K562 (cell line): ENCODE results near the gene PAX8. TPM values are rescaled to one million over a fixed set of nuclear protein-coding genes. Genes with fewer than 3 reads are reported as not detected.

Experiments
- ATAC-seq: fragments of 200-7000 bp; cut with Tn5 transposase; 3 replicates; pipeline ENCODE4 v1.9.1; 2020; ENCODE audit warnings: moderate library complexity
- BruUV-seq: library from RNA; stranded (reverse); fragments of 400-500 nt; replicated peaks from 2 replicates; lab custom pipeline; 2021; lab: Mats Ljungman, UMichigan
- CTCF ChIA-PET: fragments of 300-600 bp; formaldehyde crosslinking; extraction: SDS; loops from one replicate; lab custom pipeline; 2021; ENCODE audit warnings: low intra/inter-chr PET ratio; lab: Yijun Ruan, JAX
- POLR2A ChIA-PET: fragments of 300-600, 350-650 bp; sonication (Branson Sonifier 250); formaldehyde crosslinking; extraction: SDS; loops from one replicate; lab custom pipeline; 2021; ENCODE audit warnings: antibody characterized with exemption, inconsistent platforms; lab: Yijun Ruan, JAX
- DNase-seq, 4 experiments: peaks; one replicate each; pipeline versions ENCODE4 v3.0.0 to v3.0.0-alpha.2; 2011 to 2018; ENCODE audit warnings: low spot score in 3 of 4, mixed read lengths in 3 of 4; ENCODE audit errors: extremely low read depth in 1 of 4
- FAIRE-seq: peaks from 2 replicates; lab custom pipeline; 2011; peaks lifted over from hg19 to GRCh38; lab: Jason Lieb, UNC
- H2AFZ ChIP-seq: 2 replicates; pipeline ENCODE4 v1.6.0; 2011; ENCODE audit warnings: low read depth, low read length, control low read depth, inconsistent platforms
- H3K27ac ChIP-seq: fragments of 200-600 bp; 3 replicates; pipeline ENCODE4 v1.8.0; 2011; ENCODE audit warnings: low read depth, mild to moderate bottlenecking, control low read depth, inconsistent platforms, low read length, moderate library complexity, mixed read lengths; ENCODE audit errors: extremely low read depth
- H3K27me3 ChIP-seq, 2 experiments: fragments of 300-600 bp in 1 of 2; 2 replicates in 1 of 2; 3 replicates in 1 of 2; pipeline versions ENCODE4 v1.6.0 to v1.8.0; 2011; ENCODE audit warnings: inconsistent platforms in 2 of 2, low read length in 2 of 2, mild to moderate bottlenecking in 1 of 2, mixed read lengths in 1 of 2, moderate library complexity in 1 of 2; ENCODE audit not compliant: control insufficient read depth in 2 of 2, insufficient read depth in 2 of 2
- H3K36me3 ChIP-seq: fragments of 300-600 bp; 3 replicates; pipeline ENCODE4 v1.8.0; 2011; ENCODE audit warnings: mild to moderate bottlenecking, low read length, inconsistent platforms; ENCODE audit not compliant: control insufficient read depth, insufficient read depth
- H3K4me1 ChIP-seq, 2 experiments: fragments of 200-600 bp in 1 of 2; replicated peaks in 1 of 2; 2 replicates in 1 of 2; 3 replicates in 1 of 2; pipeline versions ENCODE4 v1.5.1 to v1.8.0; 2011; ENCODE audit warnings: inconsistent platforms in 2 of 2, low read length in 2 of 2, mild to moderate bottlenecking in 1 of 2, mixed read lengths in 1 of 2, moderate library complexity in 1 of 2; ENCODE audit not compliant: control insufficient read depth in 2 of 2, insufficient read depth in 2 of 2
- H3K4me2 ChIP-seq: 2 replicates; pipeline ENCODE4 v1.6.1; 2011; ENCODE audit warnings: low read length, control low read depth, inconsistent platforms, mixed read lengths; ENCODE audit not compliant: insufficient read depth
- H3K4me3 ChIP-seq: fragments of 200-600 bp; sonication (generic), shearing (Covaris generic); 2 replicates; pipeline ENCODE4 v1.5.1; 2016; ENCODE audit warnings: control low read depth, inconsistent platforms
- H3K79me2 ChIP-seq: fragments of 200-600 bp; 3 replicates; pipeline ENCODE4 v1.8.0; 2011; ENCODE audit warnings: low read length, inconsistent platforms; ENCODE audit not compliant: control insufficient read depth, insufficient read depth
- H3K9ac ChIP-seq, 2 experiments: 2 replicates each; pipeline versions ENCODE4 v1.6.0 to v1.6.1; 2011; ENCODE audit warnings: low read depth in 2 of 2, low read length in 2 of 2, control low read depth in 1 of 2, inconsistent platforms in 1 of 2, mild to moderate bottlenecking in 1 of 2, mixed read lengths in 1 of 2; ENCODE audit not compliant: insufficient read depth in 1 of 2
- H3K9me1 ChIP-seq: one replicate; pipeline ENCODE4 v1.6.0; 2011; ENCODE audit warnings: inconsistent platforms, mild to moderate bottlenecking, low read length, moderate library complexity; ENCODE audit not compliant: control insufficient read depth, insufficient read depth
- H3K9me3 ChIP-seq: replicated peaks from 2 replicates; pipeline ENCODE4 v1.5.1; 2011; ENCODE audit warnings: low read depth, low read length, inconsistent platforms; ENCODE audit not compliant: control insufficient read depth, insufficient read depth
- H4K20me1 ChIP-seq: replicated peaks from 2 replicates; pipeline ENCODE4 v1.6.1; 2011; ENCODE audit warnings: low read length, inconsistent platforms, mixed read lengths; ENCODE audit not compliant: control insufficient read depth, insufficient read depth
- EHMT2 ChIP-seq: fragments of 450-650 bp; IDR thresholded peaks from 2 replicates; pipeline ENCODE4 v1.6.1; 2018; ENCODE audit warnings: antibody characterized with exemption
- FUS ChIP-seq: fragments of 200-400 bp; formaldehyde crosslinking; optimal IDR thresholded peaks from 2 replicates; pipeline ENCODE3; 2017; ENCODE audit warnings: low read depth, low read length
- SRF ChIP-seq, 2 experiments: fragments of 250-450, 450-650 bp in 1 of 2; sonication (Bioruptor Pico) in 1 of 2; sonication (generic) in 1 of 2; formaldehyde crosslinking; IDR thresholded peaks; 2 replicates each; pipeline versions ENCODE4 v1.5.0 to v1.5.1; 2020 to 2022; ENCODE audit warnings: mild to moderate bottlenecking in 1 of 2, missing genetic modification reagents in 1 of 2
- SUPT5H ChIP-seq: fragments of 450-650 bp; IDR thresholded peaks from 2 replicates; pipeline ENCODE4 v1.6.1; 2016
- ZNF408 ChIP-seq: fragments of 250-450 bp; sonication (Bioruptor Pico); IDR thresholded peaks from 2 replicates; pipeline ENCODE4 v1.4.0; 2020; ENCODE audit warnings: low read depth, mild to moderate bottlenecking, moderate library complexity
- WGBS: fragments of 100-300 bp; shearing (Covaris generic); methylation state at CpG from one replicate; pipeline ENCODE4 v1.1.6; 2016; ENCODE audit warnings: low coverage, mixed read lengths; ENCODE audit not compliant: insufficient coverage; ENCODE audit errors: missing lambda C conversion rate; 5-methylcytosine and 5-hydroxymethylcytosine counted together
- in situ Hi-C: fragments of 300-500 bp; cut with MboI; formaldehyde crosslinking; loops from 4 replicates; pipeline ENCODE4 v1.15.0; 2018; ENCODE audit warnings: inconsistent platforms, mixed read lengths
- intact Hi-C: fragments of 100-400 bp; cut with micrococcal nuclease; formaldehyde crosslinking; loops from 2 replicates; pipeline ENCODE4 v1.14.2; 2022
- polyA plus RNA-seq, 8 experiments: library from polyadenylated mRNA; depleted of rRNA in 4 of 8; stranded (reverse) in 5 of 8; unstranded in 3 of 8; fragments of >200 nt; fragmentation: Nextera tagmentation in 2 of 8; fragmentation: Illumina TruSeq in 1 of 8; extraction: Ambion mirVana in 2 of 8; extraction: Trizol in 1 of 8; gene quantifications; 2 replicates each; pipeline versions ENCODE4 v1.2.1 to v1.2.3, GENCODE V29; 2011 to 2014; ENCODE audit warnings: inconsistent platforms in 1 of 8, missing spikeins in 1 of 8
- total RNA-seq, 7 experiments: library from RNA; depleted of rRNA in 6 of 7; stranded (reverse); fragments of >200 nt in 6 of 7; fragmentation: Illumina TruSeq in 2 of 7; extraction: Trizol in 2 of 7; gene quantifications; 2 replicates each; pipeline versions ENCODE4 v1.2.1 to v1.2.3, GENCODE V29; 2011 to 2021; ENCODE audit warnings: low replicate concordance in 1 of 7

Gene PAX8
- total and polyA plus RNA-seq, 9 of the 15 experiments (the other 6 are each of a cell fraction or from before 2014, with no cell fraction given), result 0.13 to 2.1 (median 0.51) TPM

DNA sequence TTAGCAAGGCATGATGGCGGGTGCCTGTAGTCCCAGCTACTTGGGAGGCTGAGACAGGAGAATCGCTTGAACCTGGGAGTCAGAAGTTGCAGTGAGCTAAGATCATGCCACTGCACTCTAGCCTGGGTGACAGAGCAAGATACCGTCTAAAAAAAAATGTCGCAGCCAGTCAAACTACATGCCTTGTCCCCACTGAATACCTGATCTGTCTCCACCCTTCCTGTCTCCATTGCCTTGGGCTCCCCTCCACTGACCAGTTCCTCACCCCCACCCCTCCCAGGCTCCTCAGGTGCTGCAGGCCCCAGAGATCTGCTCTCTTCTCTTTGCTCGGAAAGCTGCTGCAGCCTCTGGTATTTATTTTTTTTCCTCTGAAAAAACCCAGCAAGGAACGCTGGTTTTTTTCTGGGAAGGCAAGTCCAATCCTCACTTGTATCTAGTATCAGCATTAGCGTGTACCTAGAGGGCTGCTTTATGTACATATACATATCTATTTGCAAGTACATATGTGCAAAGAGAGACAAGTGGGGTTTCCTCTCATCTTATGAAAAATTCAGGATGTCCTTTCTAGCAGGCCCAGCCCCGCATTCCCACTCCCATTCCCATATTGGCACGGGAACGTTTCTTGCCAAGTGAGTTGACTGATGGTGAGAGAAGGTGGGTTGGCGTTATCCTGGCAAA is 100.5 kb downstream of the PAX8 start:
- POLR2A ChIA-PET, result no interaction called here
- in situ Hi-C loops, result no loop called here
- CTCF ChIA-PET, result no interaction called here
- no peak overlapping the region for H3K9ac ChIP-seq
- H3K9me1 ChIP-seq, result peaks cover 6% of the 10 kb centered on the region
- no peak overlapping the region for H3K4me2 ChIP-seq
- no peaks in the 10 kb centered on the region for H3K27me3 ChIP-seq
- ATAC-seq, result no peak
- H3K4me1 ChIP-seq, result peaks cover 41 to 48% of the 10 kb centered on the region in 2 experiments
- no peak for FAIRE-seq
- H2AFZ ChIP-seq, result no peak overlapping the region
- no peak overlapping the region for H3K27ac ChIP-seq
- H3K79me2 ChIP-seq, result peaks cover 27% of the 10 kb centered on the region
- intact Hi-C loops, result no loop called here
- 74% methylated on average over 11 of the region's 11 CpGs for WGBS
- no peaks in the 10 kb centered on the region for H3K9me3 ChIP-seq
- TF ChIP-seq EHMT2 (no peak), ZNF408 (no peak), FUS (no peak), SUPT5H (no peak), SRF (CRISPR knock-in tag; IDR thresholded peaks at IDR 0.05) (no peak)
- no TSS peak for BruUV-seq
- H4K20me1 ChIP-seq, result peaks cover 7% of the 10 kb centered on the region; the same call in 1 of the 2 replicates
- H3K4me3 ChIP-seq, result no peak overlapping the region
- peaks cover 39% of the 10 kb centered on the region; the same call in 2 of the 3 replicates for H3K36me3 ChIP-seq
- no peak for DNase-seq
